ENCODE data around the gene LMBR1.

Gene LMBR1

GRCh38 chr7:156735851-156736250 lies 157.1 kb downstream of the LMBR1 start:
- POLR2A ChIA-PET = no interaction called here
- Histone ChIP-seq H3K4me1 (ENCODE audit: control extremely low read depth in 1 of 4, control insufficient read depth in 4 of 4, insufficient read depth in 4 of 4, low read length in 3 of 4) (no peaks in the 10 kb centered on the region), H3K36me3 (ENCODE audit: control insufficient read depth in 4 of 4, insufficient read depth in 4 of 4, low read length in 3 of 4) (peaks cover 16 to 63% (median 28%) of the 10 kb centered on the region in 4 experiments), H3K27me3 (replicated peaks in 2 of 5; ENCODE audit: control insufficient read depth in 4 of 5, insufficient read depth in 5 of 5, low read length in 4 of 5) (no peaks in the 10 kb centered on the region), H3K4me3 (ENCODE audit: control insufficient read depth in 1 of 7, extremely low read depth in 1 of 7, insufficient read depth in 4 of 7, low read depth in 2 of 7, low read length in 6 of 7) (no peak overlapping the region), H3K9me3 (ENCODE audit: control extremely low read depth in 1 of 5, control insufficient read depth in 4 of 5, insufficient read depth in 2 of 5, low read depth in 1 of 5, low read length in 4 of 5) (peaks cover 0 to 46% (median 6%) of the 10 kb centered on the region in 5 experiments), H3K27ac (ENCODE audit: insufficient read depth in 1 of 2, low read depth in 1 of 2, low read length in 2 of 2, poor library complexity in 1 of 2, severe bottlenecking in 2 of 2) (no peak overlapping the region)
- 98% methylated on average over 5 of the region's 7 CpGs for WGBS (ENCODE audit: insufficient coverage)
- CTCF ChIA-PET = interaction anchor here (0.7 to 1.4 kb wide), 2 partner anchors 12 to 22 kb away, joined by 3 to 4 read pairs; no protein-coding TSS in a partner anchor
- no peak for DNase-seq

- DNase-seq = peak in 1 of 3 donors; percentile 10
- H3K9me3 ChIP-seq (ENCODE audit: control extremely low read depth in 1 of 5, control insufficient read depth in 4 of 5, insufficient read depth in 2 of 5, low read depth in 1 of 5, low read length in 4 of 5) = peaks cover 0 to 52% (median 6%) of the 10 kb centered on the region in 5 experiments
- WGBS (ENCODE audit: insufficient coverage) = no CpG with 5 or more reads among the region's 1 CpG
- POLR2A ChIA-PET = no interaction called here
- CTCF ChIA-PET = no interaction called here
- peaks cover 16 to 69% (median 30%) of the 10 kb centered on the region in 4 experiments for H3K36me3 ChIP-seq (ENCODE audit: control insufficient read depth in 4 of 4, insufficient read depth in 4 of 4, low read length in 3 of 4)
- H3K4me3 ChIP-seq (ENCODE audit: control insufficient read depth in 1 of 7, extremely low read depth in 1 of 7, insufficient read depth in 4 of 7, low read depth in 2 of 7, low read length in 6 of 7) = no peak overlapping the region
- H3K27me3 ChIP-seq (replicated peaks in 2 of 5; ENCODE audit: control insufficient read depth in 4 of 5, insufficient read depth in 5 of 5, low read length in 4 of 5) = no peaks in the 10 kb centered on the region
- H3K27ac ChIP-seq (ENCODE audit: insufficient read depth in 1 of 2, low read depth in 1 of 2, low read length in 2 of 2, poor library complexity in 1 of 2, severe bottlenecking in 2 of 2) = no peak overlapping the region
- no peaks in the 10 kb centered on the region for H3K4me1 ChIP-seq (ENCODE audit: control extremely low read depth in 1 of 4, control insufficient read depth in 4 of 4, insufficient read depth in 4 of 4, low read length in 3 of 4)
These were observed 159.3 kb downstream of the LMBR1 start for GRCh38 chr7:156733638-156734037.

- Histone ChIP-seq H3K27me3 (replicated peaks in 2 of 5; ENCODE audit: control insufficient read depth in 4 of 5, insufficient read depth in 5 of 5, low read length in 4 of 5) (no peaks in the 10 kb centered on the region), H3K27ac (ENCODE audit: insufficient read depth in 1 of 2, low read depth in 1 of 2, low read length in 2 of 2, poor library complexity in 1 of 2, severe bottlenecking in 2 of 2) (no peak overlapping the region), H3K36me3 (ENCODE audit: control insufficient read depth in 4 of 4, insufficient read depth in 4 of 4, low read length in 3 of 4) (peaks cover 16 to 56% (median 30%) of the 10 kb centered on the region in 4 experiments), H3K9me3 (ENCODE audit: control extremely low read depth in 1 of 5, control insufficient read depth in 4 of 5, insufficient read depth in 2 of 5, low read depth in 1 of 5, low read length in 4 of 5) (peaks cover 0 to 52% (median 6%) of the 10 kb centered on the region in 5 experiments), H3K4me1 (ENCODE audit: control extremely low read depth in 1 of 4, control insufficient read depth in 4 of 4, insufficient read depth in 4 of 4, low read length in 3 of 4) (no peaks in the 10 kb centered on the region), H3K4me3 (ENCODE audit: control insufficient read depth in 1 of 7, extremely low read depth in 1 of 7, insufficient read depth in 4 of 7, low read depth in 2 of 7, low read length in 6 of 7) (no peak overlapping the region)
- DNase-seq = no peak
- CTCF ChIA-PET = no interaction called here
- WGBS (ENCODE audit: insufficient coverage) = 92% methylated on average over 2 of the region's 4 CpGs
- POLR2A ChIA-PET = interaction anchor here (0.6 kb wide), 1 partner anchor 37 kb away, joined by 3 read pairs; no protein-coding TSS in a partner anchor
These were observed 160.8 kb downstream of the LMBR1 start for GRCh38 chr7:156732091-156732625.

GRCh38 chr7:156731651-156732050 lies 161.3 kb downstream of the LMBR1 start:
- Histone ChIP-seq H3K27ac (ENCODE audit: insufficient read depth in 1 of 2, low read depth in 1 of 2, low read length in 2 of 2, poor library complexity in 1 of 2, severe bottlenecking in 2 of 2) (no peak overlapping the region), H3K9me3 (ENCODE audit: control extremely low read depth in 1 of 5, control insufficient read depth in 4 of 5, insufficient read depth in 2 of 5, low read depth in 1 of 5, low read length in 4 of 5) (peaks cover 0 to 52% (median 6%) of the 10 kb centered on the region in 5 experiments), H3K36me3 (ENCODE audit: control insufficient read depth in 4 of 4, insufficient read depth in 4 of 4, low read length in 3 of 4) (peaks cover 16 to 53% (median 29%) of the 10 kb centered on the region in 4 experiments), H3K4me3 (ENCODE audit: control insufficient read depth in 1 of 7, extremely low read depth in 1 of 7, insufficient read depth in 4 of 7, low read depth in 2 of 7, low read length in 6 of 7) (no peak overlapping the region), H3K4me1 (ENCODE audit: control extremely low read depth in 1 of 4, control insufficient read depth in 4 of 4, insufficient read depth in 4 of 4, low read length in 3 of 4) (no peaks in the 10 kb centered on the region), H3K27me3 (replicated peaks in 2 of 5; ENCODE audit: control insufficient read depth in 4 of 5, insufficient read depth in 5 of 5, low read length in 4 of 5) (no peaks in the 10 kb centered on the region)
- ChIA-PET POLR2A (no interaction called here), CTCF (no interaction called here)
- DNase-seq = no peak

- ChIA-PET CTCF (no interaction called here), POLR2A (no interaction called here)
- Histone ChIP-seq H3K4me1 (ENCODE audit: control extremely low read depth in 1 of 4, control insufficient read depth in 4 of 4, insufficient read depth in 4 of 4, low read length in 3 of 4) (no peaks in the 10 kb centered on the region), H3K36me3 (ENCODE audit: control insufficient read depth in 4 of 4, insufficient read depth in 4 of 4, low read length in 3 of 4) (peaks cover 0 to 15% (median 5%) of the 10 kb centered on the region in 4 experiments), H3K9me3 (ENCODE audit: control extremely low read depth in 1 of 5, control insufficient read depth in 4 of 5, insufficient read depth in 2 of 5, low read depth in 1 of 5, low read length in 4 of 5) (peaks cover 0 to 6% (median 0%) of the 10 kb centered on the region in 5 experiments), H3K27ac (ENCODE audit: insufficient read depth in 1 of 2, low read depth in 1 of 2, low read length in 2 of 2, poor library complexity in 1 of 2, severe bottlenecking in 2 of 2) (no peak overlapping the region), H3K4me3 (ENCODE audit: control insufficient read depth in 1 of 7, extremely low read depth in 1 of 7, insufficient read depth in 4 of 7, low read depth in 2 of 7, low read length in 6 of 7) (no peak overlapping the region), H3K27me3 (replicated peaks in 2 of 5; ENCODE audit: control insufficient read depth in 4 of 5, insufficient read depth in 5 of 5, low read length in 4 of 5) (no peaks in the 10 kb centered on the region)
- no peak for DNase-seq
These were observed 167.0 kb downstream of the LMBR1 start for GRCh38 chr7:156725936-156726335.

GRCh38 chr7:156725073-156725472 lies 167.9 kb downstream of the LMBR1 start:
- Histone ChIP-seq H3K36me3 (ENCODE audit: control insufficient read depth in 4 of 4, insufficient read depth in 4 of 4, low read length in 3 of 4) (peaks cover 0 to 10% (median 3%) of the 10 kb centered on the region in 4 experiments), H3K27me3 (replicated peaks in 2 of 5; ENCODE audit: control insufficient read depth in 4 of 5, insufficient read depth in 5 of 5, low read length in 4 of 5) (no peaks in the 10 kb centered on the region), H3K27ac (ENCODE audit: insufficient read depth in 1 of 2, low read depth in 1 of 2, low read length in 2 of 2, poor library complexity in 1 of 2, severe bottlenecking in 2 of 2) (no peak overlapping the region), H3K4me3 (ENCODE audit: control insufficient read depth in 1 of 7, extremely low read depth in 1 of 7, insufficient read depth in 4 of 7, low read depth in 2 of 7, low read length in 6 of 7) (no peak overlapping the region), H3K4me1 (ENCODE audit: control extremely low read depth in 1 of 4, control insufficient read depth in 4 of 4, insufficient read depth in 4 of 4, low read length in 3 of 4) (no peaks in the 10 kb centered on the region), H3K9me3 (ENCODE audit: control extremely low read depth in 1 of 5, control insufficient read depth in 4 of 5, insufficient read depth in 2 of 5, low read depth in 1 of 5, low read length in 4 of 5) (peaks cover 0 to under 1% (median 0%) of the 10 kb centered on the region in 5 experiments)
- WGBS (ENCODE audit: insufficient coverage) = 100% methylated on average over 4 of the region's 5 CpGs
- DNase-seq = no peak
- ChIA-PET POLR2A (no interaction called here), CTCF (no interaction called here)

- Histone ChIP-seq H3K27ac (ENCODE audit: insufficient read depth in 1 of 2, low read depth in 1 of 2, low read length in 2 of 2, poor library complexity in 1 of 2, severe bottlenecking in 2 of 2) (no peak overlapping the region), H3K4me3 (ENCODE audit: control insufficient read depth in 1 of 7, extremely low read depth in 1 of 7, insufficient read depth in 4 of 7, low read depth in 2 of 7, low read length in 6 of 7) (no peak overlapping the region), H3K27me3 (replicated peaks in 2 of 5; ENCODE audit: control insufficient read depth in 4 of 5, insufficient read depth in 5 of 5, low read length in 4 of 5) (no peaks in the 10 kb centered on the region), H3K4me1 (ENCODE audit: control extremely low read depth in 1 of 4, control insufficient read depth in 4 of 4, insufficient read depth in 4 of 4, low read length in 3 of 4) (no peaks in the 10 kb centered on the region), H3K9me3 (ENCODE audit: control extremely low read depth in 1 of 5, control insufficient read depth in 4 of 5, insufficient read depth in 2 of 5, low read depth in 1 of 5, low read length in 4 of 5) (peaks cover 0 to 2% (median 0%) of the 10 kb centered on the region in 5 experiments), H3K36me3 (ENCODE audit: control insufficient read depth in 4 of 4, insufficient read depth in 4 of 4, low read length in 3 of 4) (peaks cover 0 to 8% (median 3%) of the 10 kb centered on the region in 4 experiments)
- ChIA-PET POLR2A (no interaction called here), CTCF (interaction anchor here (0.7 to 1.2 kb wide), 2 partner anchors 12 to 96 kb away, joined by 3 to 4 read pairs; no protein-coding TSS in a partner anchor)
- DNase-seq = no peak
- WGBS (ENCODE audit: insufficient coverage) = 100% methylated on average over 4 of the region's 4 CpGs
These were observed 170.7 kb downstream of the LMBR1 start for GRCh38 chr7:156722043-156722826.

Data from common myeloid progenitor, CD34-positive (primary cell).